ENCODE measurements around the gene NEUROD2. TPM values are rescaled to one million over a fixed set of nuclear protein-coding genes. Genes with fewer than 3 reads are reported as not detected.

NEUROD2 gene
- total RNA-seq (not detected in 2 replicates), polyA plus RNA-seq (not detected in 2 replicates)

GRCh38 chr17:39607851-39608130, at the start of gene NEUROD2:
NEUROD2 (minus strand) TSS chr17:39607920; CDS start chr17:39606599, 1,321 bp downstream.
- Histone ChIP-seq H3K36me3 (no peaks in the 10 kb centered on the region), H3K9me3 (ENCODE audit: low read depth) (no peaks in the 10 kb centered on the region), H3K27me3 (peaks cover 100% of the 10 kb centered on the region), H3K27ac (no peak within 1 kb of the TSS), H3K4me1 (ENCODE audit: low read depth) (peaks cover 4% of the 10 kb centered on the region), H3K4me3 (no peak within 1 kb of the TSS)
- DNase-seq (ENCODE audit: low read depth in 1 of 2, low spot score in 1 of 2), result no peak
- TF ChIP-seq CTCF (IDR thresholded peaks at IDR 0.05; ENCODE audit: low read depth, low read length), result no peak

GRCh38 chr17:39655105-39655504, 47.4 kb upstream of the NEUROD2 start:
- peaks cover 16% of the 10 kb centered on the region for H3K4me1 ChIP-seq (ENCODE audit: low read depth)
- no peak for TF ChIP-seq CTCF (IDR thresholded peaks at IDR 0.05; ENCODE audit: low read depth, low read length)
- H3K36me3 ChIP-seq, result peaks cover 5% of the 10 kb centered on the region
- DNase-seq (ENCODE audit: low read depth in 1 of 2, low spot score in 1 of 2), result no peak
- no peaks in the 10 kb centered on the region for H3K9me3 ChIP-seq (ENCODE audit: low read depth)
- H3K4me3 ChIP-seq, result no peak overlapping the region
- H3K27me3 ChIP-seq, result no peaks in the 10 kb centered on the region
- H3K27ac ChIP-seq, result no peak overlapping the region

GRCh38 chr17:39653662-39654331, 46.1 kb upstream of the NEUROD2 start:
- H3K4me3 ChIP-seq, result no peak overlapping the region
- peaks cover 16% of the 10 kb centered on the region for H3K4me1 ChIP-seq (ENCODE audit: low read depth)
- H3K36me3 ChIP-seq, result peaks cover 2% of the 10 kb centered on the region
- no peaks in the 10 kb centered on the region for H3K27me3 ChIP-seq
- DNase-seq (ENCODE audit: low read depth in 1 of 2, low spot score in 1 of 2), result peak; percentile 58 to 70
- peak overlapping the region; percentile 91 for H3K27ac ChIP-seq
- no peaks in the 10 kb centered on the region for H3K9me3 ChIP-seq (ENCODE audit: low read depth)
- peak; percentile 89 for TF ChIP-seq CTCF (IDR thresholded peaks at IDR 0.05; ENCODE audit: low read depth, low read length)

GRCh38 chr17:39653316-39653661, 45.6 kb upstream of the NEUROD2 start:
- Histone ChIP-seq H3K36me3 (no peaks in the 10 kb centered on the region), H3K9me3 (ENCODE audit: low read depth) (no peaks in the 10 kb centered on the region), H3K27ac (peak overlapping the region; percentile 91), H3K4me1 (ENCODE audit: low read depth) (peaks cover 16% of the 10 kb centered on the region), H3K27me3 (no peaks in the 10 kb centered on the region), H3K4me3 (no peak overlapping the region)
- TF ChIP-seq CTCF (IDR thresholded peaks at IDR 0.05; ENCODE audit: low read depth, low read length), result no peak
- DNase-seq (ENCODE audit: low read depth in 1 of 2, low spot score in 1 of 2), result no peak

GRCh38 chr17:39652587-39653315, 45.0 kb upstream of the NEUROD2 start:
- no peaks in the 10 kb centered on the region for H3K9me3 ChIP-seq (ENCODE audit: low read depth)
- no peak for TF ChIP-seq CTCF (IDR thresholded peaks at IDR 0.05; ENCODE audit: low read depth, low read length)
- no peak overlapping the region for H3K4me3 ChIP-seq
- DNase-seq (ENCODE audit: low read depth in 1 of 2, low spot score in 1 of 2), result peak in 1 of 2 donors; percentile 66
- H3K4me1 ChIP-seq (ENCODE audit: low read depth), result peaks cover 16% of the 10 kb centered on the region
- H3K27ac ChIP-seq, result peak overlapping the region; percentile 91
- H3K27me3 ChIP-seq, result no peaks in the 10 kb centered on the region
- no peaks in the 10 kb centered on the region for H3K36me3 ChIP-seq
